ENCODE results near the gene NLRC3. TPM values are rescaled to one million over a fixed set of nuclear protein-coding genes. Genes with fewer than 3 reads are reported as not detected.
A peak's percentile ranks its signal among the peaks of the same experiment; 100 is the strongest.

Gene NLRC3
- total RNA-seq: 1 to 10 TPM in 3 of 4 donors, under 1 TPM in 1; 0.70 to 4.0 (median 1.8) TPM

GRCh38 chr16:3577302-3577752 is at the start of gene NLRC3:
TSS of gene NLRC3 (minus strand) at chr16:3577403. CDS start at chr16:3565036, 12,367 bp downstream.
- DNase-seq: no peak
- WGBS, 2 donors: 29 to 65% methylated on average over 16 to 17 of the region's 18 CpGs

GRCh38 chr16:3625911-3626732 is 48.9 kb upstream of the NLRC3 start:
- Histone ChIP-seq H3K27me3 (no peaks in the 10 kb centered on the region), H3K4me3 (no peak overlapping the region), H3K4me1 (peaks cover 0 to 4% (median 0%) of the 10 kb centered on the region in 3 donors), H3K27ac (no peak overlapping the region), H3K9me3 (no peaks in the 10 kb centered on the region), H3K36me3 (no peaks in the 10 kb centered on the region)
- TF ChIP-seq POLR2A (IDR thresholded peaks at IDR 0.05): no peak
- no peak for TF ChIP-seq CTCF (IDR thresholded peaks at IDR 0.05)
- no peak for DNase-seq
- intact Hi-C loops (cut with DNase I): no loop called here
- 70 to 76% methylated on average over 4 of the region's 4 CpGs for WGBS, 2 donors

More at GRCh38 chr16:3577302-3577752, at the start of gene NLRC3:
- Histone ChIP-seq H3K4me3 (peak within 1 kb of the TSS; percentile 9 to 52 (median 33)), H3K27ac (peak within 1 kb of the TSS in 2 of 4 donors; percentile 19 to 50), H3K9me3 (no peaks in the 10 kb centered on the region), H3K27me3 (peaks cover 0 to 30% (median 0%) of the 10 kb centered on the region in 4 donors), H3K36me3 (peaks cover 0 to 11% (median 3%) of the 10 kb centered on the region in 3 donors), H3K4me1 (peaks cover 0 to 27% (median 0%) of the 10 kb centered on the region in 3 donors)
- intact Hi-C loops (cut with DNase I): no loop called here
- no peak for TF ChIP-seq POLR2A (IDR thresholded peaks at IDR 0.05)
- no peak for TF ChIP-seq CTCF (IDR thresholded peaks at IDR 0.05)

GRCh38 chr16:3625331-3625730 is 48.1 kb upstream of the NLRC3 start:
- no peaks in the 10 kb centered on the region for H3K36me3 ChIP-seq
- WGBS, 2 donors: 91% methylated on average over 4 to 5 of the region's 5 CpGs
- no peak for DNase-seq
- H3K27ac ChIP-seq: no peak overlapping the region
- no peaks in the 10 kb centered on the region for H3K9me3 ChIP-seq
- H3K4me3 ChIP-seq: no peak overlapping the region
- intact Hi-C loops (cut with DNase I): no loop called here
- peaks cover 0 to 4% (median 0%) of the 10 kb centered on the region in 3 donors for H3K4me1 ChIP-seq
- H3K27me3 ChIP-seq: no peaks in the 10 kb centered on the region
- no peak for TF ChIP-seq POLR2A (IDR thresholded peaks at IDR 0.05)
- TF ChIP-seq CTCF (IDR thresholded peaks at IDR 0.05): no peak

- DNase-seq: no peak
- Histone ChIP-seq H3K36me3 (no peaks in the 10 kb centered on the region), H3K4me1 (peaks cover under 1 to 20% (median under 1%) of the 10 kb centered on the region in 3 donors), H3K9me3 (no peaks in the 10 kb centered on the region), H3K4me3 (no peak overlapping the region), H3K27me3 (no peaks in the 10 kb centered on the region), H3K27ac (no peak overlapping the region)
- intact Hi-C loops (cut with DNase I): no loop called here
- TF ChIP-seq CTCF (IDR thresholded peaks at IDR 0.05) (no peak), POLR2A (IDR thresholded peaks at IDR 0.05) (no peak)
- WGBS, 2 donors: 78 to 82% methylated on average over 3 of the region's 3 CpGs
Measured at GRCh38 chr16:3623642-3624041, 46.4 kb upstream of the NLRC3 start.

- WGBS, 2 donors: 36 to 51% methylated on average over 3 of the region's 3 CpGs
- H3K4me3 ChIP-seq: no peak overlapping the region
- H3K36me3 ChIP-seq: peaks cover 0 to 6% (median 0%) of the 10 kb centered on the region in 3 donors
- peak overlapping the region in 3 of 4 donors; percentile 32 to 58 (median 51) for H3K27ac ChIP-seq
- no peak for TF ChIP-seq CTCF (IDR thresholded peaks at IDR 0.05)
- TF ChIP-seq POLR2A (IDR thresholded peaks at IDR 0.05): no peak
- H3K4me1 ChIP-seq: peaks cover 8 to 37% (median 10%) of the 10 kb centered on the region in 3 donors
- no peaks in the 10 kb centered on the region for H3K27me3 ChIP-seq
- no peak for DNase-seq
- intact Hi-C loops (cut with DNase I): no loop called here
- H3K9me3 ChIP-seq: no peaks in the 10 kb centered on the region
Measured at GRCh38 chr16:3618769-3619141, 41.6 kb upstream of the NLRC3 start.

All from esophagus squamous epithelium (tissue), 5 donors.